H1 (cell line): ENCODE results near the gene COL4A4. TPM values are rescaled to one million over a fixed set of nuclear protein-coding genes. Genes with fewer than 3 reads are reported as not detected.

Source experiments
- CTCF ChIA-PET: fragments of 300-600 bp; sonication (Branson Sonifier 250); formaldehyde crosslinking; loops from one replicate; lab custom pipeline; 2021; ENCODE audit not compliant: partially characterized antibody; lab: Charles Lee
- POLR2A ChIA-PET: fragments of 300-600 bp; sonication (Branson Sonifier 250); formaldehyde crosslinking; loops from one replicate; lab custom pipeline; 2021; ENCODE audit warnings: inconsistent platforms; ENCODE audit not compliant: partially characterized antibody; lab: Charles Lee
- DNase-seq, 2 experiments: peaks; one replicate each; pipeline versions ENCODE4 v3.0.0 to v3.0.0-alpha.2; 2010 to 2022; ENCODE audit warnings: low spot score in 2 of 2, low read depth in 1 of 2, mixed read lengths in 1 of 2
- FAIRE-seq: peaks from 2 replicates; lab custom pipeline; 2011; peaks lifted over from hg19 to GRCh38; lab: Jason Lieb, UNC
- H2AFZ ChIP-seq: 2 replicates; pipeline ENCODE4 v1.8.1; 2012; ENCODE audit warnings: low read length, inconsistent platforms
- H2AK5ac ChIP-seq: 2 replicates; pipeline ENCODE4 v1.6.1; 2013; ENCODE audit warnings: low read depth, low read length
- H2BK120ac ChIP-seq: replicated peaks from 2 replicates; pipeline ENCODE3; 2013; ENCODE audit warnings: low read depth, low read length, inconsistent platforms
- H2BK12ac ChIP-seq: 2 replicates; pipeline ENCODE4 v1.6.1; 2013; ENCODE audit warnings: low read depth, low read length
- H2BK15ac ChIP-seq: 2 replicates; pipeline ENCODE4 v1.6.1; 2013; ENCODE audit warnings: low read length
- H2BK20ac ChIP-seq: 2 replicates; pipeline ENCODE4 v1.6.1; 2013; ENCODE audit warnings: low read length
- H2BK5ac ChIP-seq: 2 replicates; pipeline ENCODE4 v1.6.1; 2013; ENCODE audit warnings: low read depth, low read length
- H3K14ac ChIP-seq: 2 replicates; pipeline ENCODE4 v1.6.1; 2013; ENCODE audit warnings: inconsistent platforms; ENCODE audit not compliant: insufficient read length
- H3K18ac ChIP-seq: 2 replicates; pipeline ENCODE4 v1.6.1; 2013; ENCODE audit warnings: low read length; ENCODE audit errors: extremely low read depth
- H3K23ac ChIP-seq: 2 replicates; pipeline ENCODE4 v1.6.1; 2013; ENCODE audit warnings: inconsistent platforms; ENCODE audit not compliant: insufficient read length
- H3K23me2 ChIP-seq: 2 replicates; pipeline ENCODE4 v1.6.1; 2013; ENCODE audit warnings: low read depth, low read length
- H3K27ac ChIP-seq: 2 replicates; pipeline ENCODE4 v1.6.1; 2011; ENCODE audit warnings: low read depth, low read length, inconsistent platforms
- H3K27me3 ChIP-seq, 4 experiments: replicated peaks in 1 of 4; 1 replicate in 1 of 4; 2 replicates in 3 of 4; pipeline versions ENCODE4 v1.6.1 to v1.8.1; 2011 to 2013; ENCODE audit warnings: low read length in 3 of 4, mild to moderate bottlenecking in 3 of 4, inconsistent platforms in 2 of 4, mixed read lengths in 2 of 4, moderate library complexity in 1 of 4; ENCODE audit not compliant: control insufficient read depth in 3 of 4, insufficient read depth in 3 of 4; ENCODE audit errors: extremely low read depth in 1 of 4
- H3K36me3 ChIP-seq, 4 experiments: 2 replicates each; pipeline versions ENCODE4 v1.6.1 to v1.8.1; 2011 to 2013; ENCODE audit warnings: mild to moderate bottlenecking in 4 of 4, low read length in 3 of 4, moderate library complexity in 2 of 4, control low read depth in 1 of 4, inconsistent platforms in 1 of 4; ENCODE audit not compliant: insufficient read depth in 4 of 4, control insufficient read depth in 2 of 4
- H3K4ac ChIP-seq: replicated peaks from 2 replicates; pipeline ENCODE3; 2013; ENCODE audit warnings: low read length, low read depth, mixed read lengths, inconsistent platforms; ENCODE audit not compliant: insufficient read length
- H3K4me1 ChIP-seq, 4 experiments: replicated peaks in 1 of 4; 1 replicate in 1 of 4; 2 replicates in 3 of 4; pipeline versions ENCODE4 v1.6.1 to v1.8.1; 2011 to 2013; ENCODE audit warnings: low read length in 3 of 4, inconsistent platforms in 2 of 4, mixed read lengths in 1 of 4; ENCODE audit not compliant: insufficient read depth in 4 of 4, control insufficient read depth in 3 of 4
- H3K4me2 ChIP-seq, 2 experiments: 2 replicates each; pipeline versions ENCODE4 v1.6.1 to v1.8.1; 2011 to 2013; ENCODE audit warnings: low read depth in 2 of 2, low read length in 2 of 2, control low read depth in 1 of 2, inconsistent platforms in 1 of 2, mild to moderate bottlenecking in 1 of 2; ENCODE audit not compliant: insufficient read depth in 1 of 2
- H3K4me3 ChIP-seq, 4 experiments: fragments of 200-600, 300-600 bp in 1 of 4; sonication (generic), shearing (Covaris generic), sonication (Bioruptor Twin) in 1 of 4; 2 replicates each; pipeline versions ENCODE4 v1.5.1 to v1.8.1; 2011 to 2016; ENCODE audit warnings: low read length in 4 of 4, low read depth in 3 of 4, control low read depth in 2 of 4, inconsistent platforms in 2 of 4, mild to moderate bottlenecking in 2 of 4, mixed read lengths in 1 of 4, moderate library complexity in 1 of 4; ENCODE audit not compliant: insufficient read depth in 2 of 4; ENCODE audit errors: extremely low read depth in 1 of 4
- H3K56ac ChIP-seq: replicated peaks from 2 replicates; pipeline ENCODE3; 2013; ENCODE audit warnings: low read depth, mild to moderate bottlenecking, mixed read lengths, low read length, inconsistent platforms; ENCODE audit not compliant: insufficient read length
- H3K79me1 ChIP-seq: 2 replicates; pipeline ENCODE4 v1.6.1; 2013; ENCODE audit warnings: low read depth, low read length, control low read depth
- H3K79me2 ChIP-seq, 2 experiments: 2 replicates each; pipeline versions ENCODE4 v1.6.1 to v1.8.1; 2012 to 2013; ENCODE audit warnings: low read length in 2 of 2, mild to moderate bottlenecking in 2 of 2, inconsistent platforms in 1 of 2; ENCODE audit not compliant: insufficient read depth in 2 of 2, control insufficient read depth in 1 of 2
- H3K9ac ChIP-seq, 4 experiments: replicated peaks in 1 of 4; 1 replicate in 1 of 4; 2 replicates in 3 of 4; pipeline versions ENCODE4 v1.6.1 to v1.8.1; 2011 to 2013; ENCODE audit warnings: low read depth in 3 of 4, low read length in 3 of 4, control low read depth in 2 of 4, mild to moderate bottlenecking in 2 of 4, moderate library complexity in 2 of 4, inconsistent platforms in 1 of 4; ENCODE audit errors: extremely low read depth in 1 of 4
- H3K9me3 ChIP-seq, 2 experiments: 2 replicates each; pipeline versions ENCODE4 v1.6.1 to v1.8.1; 2012 to 2013; ENCODE audit warnings: mild to moderate bottlenecking in 2 of 2, moderate library complexity in 2 of 2, control low read depth in 1 of 2, inconsistent platforms in 1 of 2, low read depth in 1 of 2, low read length in 1 of 2, mixed read lengths in 1 of 2; ENCODE audit not compliant: insufficient read depth in 2 of 2
- H4K20me1 ChIP-seq, 2 experiments: replicated peaks in 1 of 2; 2 replicates each; pipeline versions ENCODE3 to v1.8.1; 2011 to 2013; ENCODE audit warnings: inconsistent platforms in 2 of 2, low read length in 2 of 2, mild to moderate bottlenecking in 1 of 2; ENCODE audit not compliant: insufficient read depth in 2 of 2, control insufficient read depth in 1 of 2
- H4K5ac ChIP-seq: 2 replicates; pipeline ENCODE4 v1.6.1; 2013; ENCODE audit warnings: low read length, low read depth, mixed read lengths, inconsistent platforms; ENCODE audit not compliant: insufficient read length
- H4K8ac ChIP-seq: 2 replicates; pipeline ENCODE4 v1.8.0; 2013; ENCODE audit warnings: mild to moderate bottlenecking, moderate library complexity, low read length, inconsistent platforms; ENCODE audit not compliant: insufficient read depth; ENCODE audit errors: extremely low read depth
- H4K91ac ChIP-seq: replicated peaks from 2 replicates; pipeline ENCODE3; 2013; ENCODE audit warnings: low read length, mixed read lengths, inconsistent platforms; ENCODE audit not compliant: insufficient read length
- BRCA1 ChIP-seq: IDR thresholded peaks from 2 replicates; pipeline ENCODE4 v1.6.1; 2012; ENCODE audit warnings: low read depth, low read length, improper control_type of control experiment
- CHD2 ChIP-seq: IDR thresholded peaks from 2 replicates; pipeline ENCODE4 v1.6.1; 2012; ENCODE audit warnings: low read length, improper control_type of control experiment
- EZH2 ChIP-seq: fragments of 200-600 bp; sonication (generic); IDR thresholded peaks from 2 replicates; pipeline ENCODE4 v1.7.1; 2012; ENCODE audit warnings: low read depth, mild to moderate bottlenecking, moderate library complexity, low read length, inconsistent platforms; ENCODE audit not compliant: severe bottlenecking
- JUN ChIP-seq: IDR thresholded peaks from 2 replicates; pipeline ENCODE4 v1.6.1; 2011; ENCODE audit warnings: low read depth, mild to moderate bottlenecking, improper control_type of control experiment, low read length
- KDM1A ChIP-seq: fragments of 200-600, 300-600 bp; sonication (generic); IDR thresholded peaks from 2 replicates; pipeline ENCODE4 v1.7.1; 2016; ENCODE audit warnings: mild to moderate bottlenecking, low read length, borderline replicate concordance
- PHF8 ChIP-seq: fragments of 200-600 bp; sonication (generic); conservative IDR thresholded peaks from 2 replicates; pipeline ENCODE4 v1.7.1; 2012; ENCODE audit warnings: low read depth, mild to moderate bottlenecking, inconsistent platforms, low read length, moderate library complexity
- WGBS, 2 experiments: shearing (Covaris generic) in 1 of 2; methylation state at CpG; one replicate each; pipeline versions ENCODE4 v1.1.6 to v1.1.7; 2013 to 2015; ENCODE audit warnings: low lambda C conversion rate in 2 of 2, mixed read lengths in 2 of 2, inconsistent platforms in 1 of 2, low coverage in 1 of 2, missing lambda C conversion rate in 1 of 2; ENCODE audit not compliant: insufficient replicate concordance in 2 of 2, insufficient coverage in 1 of 2, insufficient read length in 1 of 2; ENCODE audit errors: extremely low coverage in 1 of 2, missing lambda C conversion rate in 1 of 2; 5-methylcytosine and 5-hydroxymethylcytosine counted together
- polyA plus RNA-seq, 7 experiments: library from polyadenylated mRNA; depleted of rRNA in 3 of 7; stranded (reverse) in 5 of 7; unstranded in 2 of 7; fragments of >200 nt in 5 of 7; fragments of 200-250 nt in 2 of 7; gene quantifications; 1 replicate in 5 of 7; 2 replicates in 1 of 7; 4 replicates in 1 of 7; pipeline versions ENCODE4 v1.2.1 to v1.2.3, GENCODE V29; 2011 to 2013; ENCODE audit warnings: missing spikeins in 2 of 7, mixed read lengths in 2 of 7
- total RNA-seq: library from RNA; stranded (reverse); fragmentation: NEBNext Ultra II Directional; extraction: Animal tissue kit (Norgen Biotek cat#: 25700); gene quantifications from 2 replicates; pipeline ENCODE4 v1.2.1, GENCODE V29; 2021

COL4A4 gene
- total and polyA plus RNA-seq, 2 of the 8 experiments (the other 6 are each of a cell fraction or from before 2014, with no cell fraction given): 0.33 to 1.7 TPM

DNA sequence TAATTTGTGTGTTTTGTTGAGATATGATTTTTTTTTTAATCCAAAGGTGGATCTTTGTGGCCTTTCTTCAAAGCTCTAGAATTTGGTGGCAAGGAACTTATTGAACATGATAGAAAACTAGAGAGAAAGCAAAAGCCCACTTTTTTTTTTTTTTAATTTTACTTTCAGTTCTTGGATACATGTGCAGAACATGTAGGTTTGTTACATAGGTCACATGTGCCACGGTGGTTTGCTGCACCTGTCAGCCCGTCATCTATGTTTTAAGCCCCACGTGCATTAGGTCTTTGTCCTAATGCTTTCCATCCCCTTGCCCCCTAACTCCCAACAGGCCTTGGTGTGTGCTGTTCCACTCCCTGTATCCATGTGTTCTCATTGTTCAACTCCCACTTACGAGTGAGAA, 192.2 kb downstream of the COL4A4 start:
- Histone ChIP-seq H4K8ac (no peak overlapping the region), H3K18ac (no peak overlapping the region), H4K91ac (no peak overlapping the region), H3K23ac (no peak overlapping the region), H2BK120ac (no peak overlapping the region), H3K79me2 (no peaks in the 10 kb centered on the region), H3K4ac (no peak overlapping the region), H2BK15ac (no peak overlapping the region), H3K14ac (no peak overlapping the region), H3K27ac (no peak overlapping the region), H2AK5ac (no peak overlapping the region), H3K9ac (no peak overlapping the region), H3K56ac (no peak overlapping the region), H2BK20ac (no peak overlapping the region), H3K9me3 (no peaks in the 10 kb centered on the region), H3K27me3 (no peaks in the 10 kb centered on the region), H2BK5ac (no peak overlapping the region), H4K5ac (no peak overlapping the region), H3K23me2 (no peaks in the 10 kb centered on the region), H3K79me1 (no peaks in the 10 kb centered on the region), H3K4me2 (no peak overlapping the region), H2BK12ac (no peak overlapping the region), H4K20me1 (no peaks in the 10 kb centered on the region), H2AFZ (no peak overlapping the region), H3K4me1 (no peaks in the 10 kb centered on the region), H3K4me3 (no peak overlapping the region), H3K36me3 (no peaks in the 10 kb centered on the region)
- DNase-seq (no peak), FAIRE-seq (no peak)
- ChIA-PET POLR2A (interaction anchor here (0.6 kb wide), 1 partner anchor 154 kb away, joined by 4 read pairs; no protein-coding TSS in a partner anchor), CTCF (interaction anchor here (0.8 kb wide), 1 partner anchor 59 kb away, joined by 3 read pairs; no protein-coding TSS in a partner anchor)
- WGBS, 2 experiments: 92% methylated on average over 4 of the region's 4 CpGs; no CpG with 5 or more reads in 1 of the 2 experiments
- TF ChIP-seq BRCA1 (no peak), CHD2 (no peak), JUN (no peak), PHF8 (no peak), EZH2 (no peak), KDM1A (no peak)
- TF ChIP-seq, all 59 proteins: peak for 0
